Caki2 (cell line): Measurements from ENCODE around the gene HSPA9. TPM values are rescaled to one million over a fixed set of nuclear protein-coding genes. Genes with fewer than 3 reads are reported as not detected.
"Not testable (repeated sequence)": the region's sequence is repeated elsewhere in the genome, so short reads cannot be mapped to it uniquely, and the experiment has no call there.

Experiments
- DNase-seq: peaks from one replicate; pipeline ENCODE4 v3.0.0-alpha.2; 2015; ENCODE audit warnings: low read depth
- in situ Hi-C: cut with HindIII; loops from 2 replicates; pipeline ENCODE4 v1.10.0; 2016; ENCODE audit warnings: low sequenced_read_pairs, low pct_unique_long_range_greater_than_20kb, mixed read lengths
- total RNA-seq: library from RNA; depleted of rRNA; stranded (reverse); fragments of >200 nt; shearing (Covaris generic); gene quantifications from 2 replicates; pipeline ENCODE4 v1.2.3, GENCODE V29; 2014; ENCODE audit warnings: low replicate concordance; rRNA removed

The HSPA9 gene
- total RNA-seq, 1 experiment from 2014 or later, result 234 TPM

GRCh38 chr5:138507485-138507884, 67.7 kb downstream of the HSPA9 start:
- in situ Hi-C loops, DNase-seq: not testable (repeated sequence)

- in situ Hi-C loops, result no loop called here
- no peak for DNase-seq
Measured at GRCh38 chr5:138506370-138507306, 68.6 kb downstream of the HSPA9 start.

- in situ Hi-C loops, result no loop called here
Measured at GRCh38 chr5:138504799-138505198, 70.4 kb downstream of the HSPA9 start.

More at GRCh38 chr5:138504799-138505198, 70.4 kb downstream of the HSPA9 start:
- no peak for DNase-seq

Other genes starting within 250 kb of the HSPA9 start
- 8.7 and 13.4 TPM in 2 replicates for gene CDC25C, start 243.6 kb downstream of the HSPA9 start, total RNA-seq
- 12.9 and 16.6 TPM in 2 replicates for gene FAM53C, start 237.1 kb downstream of the HSPA9 start, total RNA-seq
- gene KDM3B, start 222.7 kb downstream of the HSPA9 start, total RNA-seq, result 16.8 and 16.9 TPM in 2 replicates
- 1.5 and 8.9 TPM in 2 replicates for gene REEP2, start 136.3 kb downstream of the HSPA9 start, total RNA-seq
- gene EGR1, start 109.9 kb downstream of the HSPA9 start, total RNA-seq, result 0.75 and 1.0 TPM in 2 replicates
- gene ETF1, start 32.2 kb downstream of the HSPA9 start, total RNA-seq, result 45.2 and 68.5 TPM in 2 replicates
- gene CTNNA1, start 178.0 kb upstream of the HSPA9 start, total RNA-seq, result 233 and 268 TPM in 2 replicates